RWPE2 (cell line): ENCODE measurements around the gene DDX54.
"Not testable (repeated sequence)": the region's sequence is repeated elsewhere in the genome, so short reads cannot be mapped to it uniquely, and the experiment has no call there.

ENCODE experiments used
- ATAC-seq: fragments of 200-7000 bp; cut with Tn5 transposase; 3 replicates; pipeline ENCODE4 v1.9.1; 2021; ENCODE audit warnings: low read depth
- DNase-seq: peaks from one replicate; pipeline ENCODE4 v3.0.0-alpha.2; 2020; ENCODE audit warnings: low spot score
- H3K27ac ChIP-seq: fragments of 450-650 bp; 2 replicates; pipeline ENCODE4 v1.5.1; 2017; ENCODE audit warnings: mild to moderate bottlenecking; ENCODE audit not compliant: poor library complexity, severe bottlenecking
- H3K27me3 ChIP-seq: fragments of 250-450 bp; sonication (Bioruptor Pico); 2 replicates; pipeline ENCODE4 v1.5.1; 2021; ENCODE audit warnings: mild to moderate bottlenecking, moderate library complexity; ENCODE audit not compliant: insufficient read depth, poor library complexity, severe bottlenecking
- H3K36me3 ChIP-seq: fragments of 250-450 bp; sonication (Bioruptor Pico); 2 replicates; pipeline ENCODE4 v1.5.1; 2020; ENCODE audit warnings: low read depth, mild to moderate bottlenecking, moderate library complexity
- H3K4me1 ChIP-seq: fragments of 250-450 bp; sonication (Bioruptor Pico); 2 replicates; pipeline ENCODE4 v1.5.1; 2021; ENCODE audit warnings: mild to moderate bottlenecking, moderate library complexity; ENCODE audit not compliant: insufficient read depth, poor library complexity, severe bottlenecking
- H3K4me3 ChIP-seq: fragments of 250-450 bp; sonication (Bioruptor Pico); 2 replicates; pipeline ENCODE4 v1.5.1; 2021; ENCODE audit warnings: mild to moderate bottlenecking, moderate library complexity; ENCODE audit not compliant: severe bottlenecking
- H3K9me3 ChIP-seq: fragments of 250-450 bp; sonication (Bioruptor Pico); 2 replicates; pipeline ENCODE4 v1.5.1; 2021; ENCODE audit warnings: mild to moderate bottlenecking, moderate library complexity; ENCODE audit not compliant: severe bottlenecking
- CTCF ChIP-seq: fragments of 450-650 bp; IDR thresholded peaks from one replicate; pipeline ENCODE4 v1.5.1; 2017; ENCODE audit warnings: mild to moderate bottlenecking, moderate library complexity; ENCODE audit not compliant: poor library complexity, severe bottlenecking

The DDX54 gene

DNA sequence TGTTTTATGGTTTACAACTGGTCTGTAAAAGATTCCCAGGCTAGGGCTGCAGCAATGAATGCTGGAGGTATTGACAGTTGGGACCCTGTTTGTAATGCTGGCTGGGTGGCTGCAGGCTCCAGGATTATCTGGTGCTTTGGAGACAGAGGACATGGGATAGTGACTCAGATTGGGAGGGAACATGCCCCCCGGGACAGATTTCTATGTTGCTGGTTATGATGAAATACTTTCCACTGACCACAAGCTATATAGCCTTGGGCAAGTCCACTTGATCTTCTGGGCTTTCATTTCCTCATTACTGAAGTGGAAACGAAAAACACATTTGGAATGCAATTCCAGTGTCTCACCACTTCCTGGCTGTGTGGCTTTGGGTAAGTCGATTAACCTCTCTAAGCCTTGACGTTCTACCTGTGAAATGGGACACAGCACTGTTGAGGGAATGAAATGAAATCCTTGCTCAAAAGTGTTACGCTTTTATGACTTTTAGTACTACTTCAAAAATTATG is 29.7 kb upstream of the DDX54 start:
- TF ChIP-seq CTCF = peak; percentile 15
- Histone ChIP-seq H3K27ac (peak overlapping the region; percentile 74), H3K9me3 (no peaks in the 10 kb centered on the region), H3K4me1 (peaks cover 21% of the 10 kb centered on the region), H3K36me3 (no peaks in the 10 kb centered on the region), H3K27me3 (no peaks in the 10 kb centered on the region), H3K4me3 (no peak overlapping the region)
- DNase-seq (no peak), ATAC-seq (peak; percentile 91)

DNA sequence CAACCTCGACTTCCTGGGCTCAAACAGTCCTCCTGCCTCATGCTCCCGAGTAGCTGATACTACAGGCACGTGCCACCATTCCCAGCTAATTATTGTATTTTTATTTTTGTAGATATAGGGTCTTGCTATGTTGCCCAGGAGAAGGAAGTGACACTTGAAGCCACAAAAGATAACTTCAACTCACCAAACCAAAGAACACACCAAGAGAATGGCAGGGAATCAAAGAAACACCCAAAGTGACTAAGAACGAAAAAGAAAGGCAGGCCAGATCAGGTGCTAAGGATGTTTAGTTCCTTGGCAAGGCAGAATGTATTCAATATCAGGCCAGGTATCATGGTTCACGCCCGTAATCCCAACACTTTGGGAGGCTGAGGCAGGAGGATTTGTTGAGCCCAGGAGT is 25.9 kb upstream of the DDX54 start:
- no peak for ATAC-seq
- Histone ChIP-seq H3K27me3 (no peaks in the 10 kb centered on the region), H3K27ac (no peak overlapping the region), H3K4me3 (no peak overlapping the region), H3K9me3 (no peaks in the 10 kb centered on the region), H3K36me3 (no peaks in the 10 kb centered on the region), H3K4me1 (peaks cover 21% of the 10 kb centered on the region)
- no peak for TF ChIP-seq CTCF
- no peak for DNase-seq

DNA sequence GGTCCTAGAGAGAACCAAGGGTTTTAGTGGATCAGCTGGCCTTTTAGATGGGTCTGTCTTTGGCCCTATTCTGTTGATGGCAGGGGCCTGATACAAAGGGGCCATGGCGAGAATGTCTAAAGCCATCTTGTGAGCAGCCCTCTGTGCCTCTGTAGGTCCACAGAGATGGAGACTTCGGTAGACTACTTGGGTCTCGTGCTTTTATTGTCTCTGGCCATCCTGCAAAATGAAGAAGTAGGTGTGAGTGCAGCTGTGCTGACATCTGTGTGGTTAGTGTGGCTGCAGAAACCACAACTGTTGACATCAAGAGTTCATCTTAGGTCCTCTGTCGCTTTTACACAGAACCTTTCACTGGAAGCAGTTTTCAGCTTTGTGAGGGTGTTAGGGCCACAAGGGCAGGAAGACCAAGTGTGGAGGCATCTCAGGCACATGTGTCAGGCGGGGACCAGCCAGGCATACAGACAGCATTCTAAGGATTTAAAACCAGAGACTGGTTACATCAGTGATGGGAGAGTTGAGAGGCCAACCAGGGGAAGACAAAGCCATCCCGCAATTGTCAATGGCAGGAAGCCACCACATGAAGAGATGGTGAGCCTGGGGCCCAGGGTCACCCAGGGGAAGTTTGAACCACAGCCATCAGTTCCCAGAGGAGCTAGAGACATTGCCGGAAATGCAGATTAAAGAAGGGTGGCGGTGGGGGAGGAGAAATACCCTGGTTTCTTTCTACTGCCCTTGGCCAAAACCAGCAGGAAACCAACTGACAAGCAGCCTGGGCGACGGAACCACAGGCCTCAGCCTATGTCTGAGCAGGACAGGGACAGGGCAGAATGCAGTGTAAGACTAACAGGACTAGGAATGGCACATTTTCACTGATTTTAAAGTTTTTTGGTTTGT is 23.0 kb upstream of the DDX54 start:
- no peaks in the 10 kb centered on the region for H3K27me3 ChIP-seq
- H3K36me3 ChIP-seq = no peaks in the 10 kb centered on the region
- no peak for TF ChIP-seq CTCF
- DNase-seq = no peak
- no peak overlapping the region for H3K27ac ChIP-seq
- H3K9me3 ChIP-seq = no peaks in the 10 kb centered on the region
- no peak for ATAC-seq
- no peaks in the 10 kb centered on the region for H3K4me1 ChIP-seq
- no peak overlapping the region for H3K4me3 ChIP-seq

GRCh38 chr12:113207613-113208040 is 22.3 kb upstream of the DDX54 start:
- no peak for ATAC-seq
- Histone ChIP-seq H3K27ac (no peak overlapping the region), H3K27me3 (no peaks in the 10 kb centered on the region), H3K4me3 (no peak overlapping the region), H3K36me3 (no peaks in the 10 kb centered on the region), H3K4me1 (no peaks in the 10 kb centered on the region), H3K9me3 (no peaks in the 10 kb centered on the region)
- no peak for DNase-seq
- no peak for TF ChIP-seq CTCF

DNA sequence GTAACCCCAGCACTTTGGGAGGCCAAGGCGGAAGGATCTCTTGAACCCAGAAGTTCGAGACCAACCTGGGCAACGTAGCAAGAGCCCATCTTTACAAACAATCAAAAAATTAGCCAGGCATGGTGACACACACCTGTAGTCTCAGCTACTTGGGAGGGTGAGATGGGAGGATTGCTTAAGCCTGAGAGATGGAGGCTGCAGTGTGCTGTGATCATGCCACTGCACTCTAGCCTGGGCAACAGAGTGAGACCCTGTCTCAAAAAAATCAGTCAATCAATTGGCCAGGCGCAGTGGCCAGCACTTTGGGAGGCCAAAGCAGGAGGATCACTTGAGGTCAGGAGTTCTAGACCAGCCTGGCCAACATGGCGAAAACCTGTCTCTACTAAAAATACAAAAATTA is 21.5 kb upstream of the DDX54 start:
- not testable (repeated sequence) for DNase-seq, H3K4me1 ChIP-seq, H3K9me3 ChIP-seq, H3K4me3 ChIP-seq, H3K36me3 ChIP-seq, ATAC-seq, H3K27me3 ChIP-seq
- H3K27ac ChIP-seq = peak overlapping the region; percentile 1
